IPS-NIHi11 (cell line): ENCODE data around the gene PLSCR4.
"Not testable (repeated sequence)": the region's sequence is repeated elsewhere in the genome, so short reads cannot be mapped to it uniquely, and the experiment has no call there.

Source experiments
- DNase-seq: peaks from one replicate; pipeline ENCODE4 v3.0.0; 2012; ENCODE audit warnings: mixed read lengths, low spot score

Gene PLSCR4

GRCh38 chr3:146247911-146248310 is 3.0 kb downstream of the PLSCR4 start:
- no peak for DNase-seq

- DNase-seq: no peak
Measured at GRCh38 chr3:146246526-146246925, 4.4 kb downstream of the PLSCR4 start.

DNA sequence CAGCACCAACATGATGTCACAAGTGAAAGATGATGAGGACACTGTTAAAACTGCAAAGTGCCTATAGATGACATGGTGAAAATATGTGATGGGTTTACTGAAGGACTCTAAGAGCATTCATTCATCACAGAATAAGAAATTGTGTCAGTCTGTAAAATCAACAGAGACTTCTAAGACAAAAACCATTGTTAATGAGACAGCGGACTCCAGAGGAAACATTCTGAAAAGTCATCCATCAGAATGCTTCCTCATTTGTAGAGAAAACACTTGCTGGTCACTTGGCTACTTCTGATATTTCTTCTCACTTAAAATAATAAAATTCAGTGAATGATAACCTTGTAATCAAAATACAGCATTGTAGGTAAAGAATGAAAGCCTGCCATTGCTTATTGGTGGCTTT is 7.3 kb downstream of the PLSCR4 start:
- no peak for DNase-seq

- DNase-seq: no peak
Measured at GRCh38 chr3:146241523-146242240, 9.2 kb downstream of the PLSCR4 start.

DNA sequence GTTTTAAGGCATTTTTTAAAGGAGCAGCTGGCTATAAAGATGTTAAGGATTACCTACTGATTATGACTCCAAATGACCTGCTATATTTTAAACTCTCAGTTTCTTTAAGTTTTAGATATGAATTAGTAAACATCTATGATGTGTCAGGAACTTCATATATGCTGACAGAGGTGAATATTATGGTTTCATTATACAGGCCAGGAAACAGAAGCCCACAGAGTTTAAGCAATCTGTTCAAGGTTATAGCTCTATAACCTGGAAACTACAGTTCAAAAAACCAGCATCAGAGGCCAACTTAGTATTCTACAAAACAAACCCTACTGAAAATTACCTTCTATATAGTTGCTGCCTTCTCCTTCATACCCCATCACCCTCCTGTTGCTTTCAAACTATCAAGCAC is 17.4 kb downstream of the PLSCR4 start:
- no peak for DNase-seq

DNA sequence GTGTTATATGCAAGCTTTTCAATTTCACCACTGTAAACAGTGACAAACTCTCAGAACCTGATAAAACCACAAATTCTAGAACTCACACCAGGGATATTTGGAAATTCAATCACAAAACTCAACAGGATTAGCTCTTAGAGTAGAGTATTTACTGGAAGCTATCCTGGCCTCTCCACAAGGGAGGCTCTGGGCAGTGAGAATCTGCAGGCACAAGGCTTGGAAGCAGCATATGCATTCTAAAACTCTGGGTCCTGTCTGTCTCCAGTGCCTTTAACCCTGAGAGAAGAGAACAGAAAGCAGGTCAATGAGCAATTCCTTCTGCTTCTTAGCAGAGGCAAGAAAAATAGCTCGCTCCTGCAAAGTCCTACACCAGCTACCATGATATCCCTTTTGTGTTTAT is 23.4 kb downstream of the PLSCR4 start:
- DNase-seq: no peak

GRCh38 chr3:146226881-146227280 is 24.0 kb downstream of the PLSCR4 start:
- no peak for DNase-seq

- not testable (repeated sequence) for DNase-seq
Measured at GRCh38 chr3:146225458-146225857, 25.4 kb downstream of the PLSCR4 start.

DNA sequence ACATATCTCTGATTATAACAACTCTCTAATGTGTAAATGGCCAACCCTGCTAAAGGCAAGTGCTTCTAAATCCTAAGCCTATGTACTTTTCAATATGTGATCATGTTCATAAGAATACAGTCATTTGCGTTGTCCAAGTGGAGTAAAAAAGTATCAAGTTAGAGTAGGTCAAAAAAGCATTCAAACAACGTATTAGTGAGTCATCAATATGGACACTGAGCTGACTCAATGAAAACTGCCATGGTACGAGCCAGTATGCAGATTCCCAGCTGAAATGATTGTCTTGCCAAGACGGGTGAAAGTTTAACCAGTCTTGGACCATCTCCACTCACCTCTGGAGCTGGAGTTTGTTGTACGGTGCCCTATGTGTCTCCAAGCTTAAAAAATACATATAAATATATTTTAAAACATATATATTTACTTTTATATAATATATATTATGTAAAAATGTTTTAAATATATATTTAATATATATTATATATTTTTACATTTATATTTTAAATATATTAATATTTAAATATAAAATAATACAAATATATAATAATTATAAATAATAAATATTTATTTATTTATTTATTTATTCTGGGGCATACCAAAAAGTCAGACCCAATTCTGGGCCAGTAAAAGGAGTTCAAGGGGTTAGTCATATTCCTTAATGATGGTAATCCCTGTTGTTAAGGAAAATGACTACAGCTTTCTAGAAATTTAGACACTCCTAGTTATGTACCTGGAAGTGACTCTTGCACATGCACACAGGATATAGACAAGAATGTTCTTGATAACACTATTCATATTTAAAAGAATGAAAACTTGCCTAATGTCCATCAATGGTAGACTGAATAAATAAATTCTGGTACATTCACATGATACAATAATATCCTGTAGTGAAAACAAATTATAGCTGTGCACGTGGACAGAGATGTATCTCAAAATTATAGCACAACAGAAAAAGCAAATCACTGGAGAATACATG is 27.2 kb downstream of the PLSCR4 start:
- DNase-seq: no peak

DNA sequence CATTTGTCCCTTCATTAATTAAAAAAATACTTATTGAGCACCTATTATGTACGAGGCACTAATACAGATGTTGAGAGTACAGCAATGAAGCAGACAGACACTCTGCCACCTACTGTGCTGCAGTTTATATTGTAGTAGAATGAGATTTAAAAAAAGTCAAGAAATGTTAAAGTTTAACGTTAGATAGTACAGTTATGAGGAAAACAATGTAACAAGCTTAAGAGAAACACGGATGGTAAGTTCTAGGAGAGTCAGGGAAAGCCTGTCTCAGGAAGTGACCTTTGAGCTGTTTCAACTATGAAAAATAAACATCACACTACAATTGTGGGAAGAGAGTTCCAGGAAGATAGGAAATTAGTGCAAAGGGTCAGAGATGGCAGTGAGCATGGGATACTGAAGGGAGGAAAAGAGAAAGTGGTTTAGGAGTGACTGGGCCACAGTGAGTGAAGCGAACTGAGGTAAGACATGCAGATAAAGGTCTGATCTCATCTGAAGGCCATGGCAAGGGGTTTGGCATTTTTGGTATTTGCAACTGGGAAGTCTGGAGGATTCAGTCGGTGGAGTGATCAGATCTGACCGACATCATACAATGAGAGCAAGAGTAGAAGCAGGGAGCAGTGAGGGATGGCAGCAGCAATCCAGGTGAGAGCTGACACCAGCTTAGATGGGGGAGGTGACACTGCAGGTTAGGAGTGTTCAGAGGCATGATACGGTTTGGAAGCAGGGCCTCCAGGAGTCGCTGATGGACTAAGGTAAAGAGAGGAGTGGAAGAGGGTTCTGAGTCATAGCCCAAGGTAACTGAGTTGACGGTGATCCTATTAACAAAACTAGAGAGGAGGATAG is 28.5 kb downstream of the PLSCR4 start:
- peak; percentile 6 for DNase-seq

GRCh38 chr3:146221276-146221675 is 29.6 kb downstream of the PLSCR4 start:
- DNase-seq: no peak

DNA sequence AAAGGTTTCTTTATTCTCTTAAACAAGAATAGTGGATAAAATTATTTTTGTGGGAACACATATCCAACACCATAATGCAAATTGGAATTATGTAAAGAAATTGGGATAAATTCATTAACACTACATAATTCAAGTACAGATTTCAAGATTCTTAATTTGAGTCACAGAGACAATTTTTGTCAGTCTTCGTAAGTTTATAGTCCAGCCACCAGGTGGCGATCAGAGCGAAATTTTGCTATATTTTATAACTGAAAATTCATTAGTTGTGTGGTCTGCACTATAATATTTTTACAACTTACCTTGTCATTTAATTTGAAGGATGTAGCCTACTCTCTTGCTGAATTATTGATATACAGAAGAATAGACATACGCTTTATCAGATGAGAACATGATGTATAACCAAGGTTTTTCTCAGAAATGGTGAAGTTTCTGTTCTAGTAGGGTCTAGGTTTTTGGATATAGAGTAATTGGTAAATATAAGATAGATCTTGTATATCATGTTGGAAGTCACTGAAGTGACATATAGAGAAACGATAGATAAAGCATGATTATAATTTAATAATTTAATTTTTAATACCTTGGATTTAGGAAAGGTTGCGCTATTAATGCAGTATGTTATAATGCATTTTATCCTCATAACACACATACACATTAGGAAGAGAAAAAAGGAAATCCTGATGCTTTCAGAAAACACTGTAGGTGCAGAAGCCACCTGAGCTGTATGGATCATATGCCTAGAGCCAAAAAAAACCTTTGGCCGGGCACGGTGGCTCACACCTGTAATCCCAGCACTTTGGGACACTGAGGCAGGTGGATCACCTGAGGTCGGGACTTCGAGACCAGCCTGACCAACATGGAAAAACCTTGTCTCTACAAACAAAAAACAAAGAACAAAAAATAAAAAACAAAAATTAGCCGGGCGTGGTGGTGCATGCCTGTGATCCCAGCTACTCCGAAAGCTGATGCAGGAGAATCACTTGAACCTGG is 31.7 kb downstream of the PLSCR4 start:
- peak; percentile 20 for DNase-seq

DNA sequence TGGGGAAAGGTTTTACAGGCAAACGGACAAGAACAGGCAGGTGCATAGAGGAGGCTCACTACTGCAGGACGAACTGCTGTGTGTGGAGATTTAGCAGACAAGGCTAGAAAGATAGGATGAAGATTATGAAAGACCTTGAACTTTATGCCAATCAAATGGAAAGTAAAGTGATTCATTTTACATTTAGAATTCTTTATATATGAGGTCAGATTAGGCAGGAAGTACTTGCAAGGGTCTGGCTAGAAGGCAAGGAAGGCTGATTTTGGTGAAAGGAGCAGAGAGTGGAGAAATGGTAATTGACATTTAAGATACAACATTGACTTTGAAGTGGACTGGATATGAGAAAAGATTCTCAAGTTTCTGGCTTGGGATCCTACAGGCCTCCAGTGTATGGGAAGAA is 33.6 kb downstream of the PLSCR4 start:
- DNase-seq: no peak

- no peak for DNase-seq
Measured at GRCh38 chr3:146214493-146214892, 36.4 kb downstream of the PLSCR4 start.

DNA sequence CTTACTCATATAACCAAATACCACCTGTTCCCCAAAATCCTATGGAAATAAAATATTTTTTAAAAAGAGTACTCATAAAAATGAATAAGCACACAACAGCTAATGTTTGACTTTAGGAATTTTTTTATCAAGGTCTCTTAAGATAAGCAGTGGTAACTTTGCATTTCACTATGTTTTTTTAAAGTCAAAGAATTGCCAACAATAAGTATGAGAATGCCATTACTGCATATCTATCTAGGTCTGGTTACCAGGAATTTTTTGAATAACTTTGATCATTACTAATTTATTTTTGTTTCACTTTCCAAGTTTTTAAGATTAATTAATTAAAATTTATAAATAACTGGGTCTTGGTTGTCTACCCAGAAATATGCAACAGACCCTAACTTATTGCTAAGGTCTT is 41.5 kb downstream of the PLSCR4 start:
- DNase-seq: no peak

DNA sequence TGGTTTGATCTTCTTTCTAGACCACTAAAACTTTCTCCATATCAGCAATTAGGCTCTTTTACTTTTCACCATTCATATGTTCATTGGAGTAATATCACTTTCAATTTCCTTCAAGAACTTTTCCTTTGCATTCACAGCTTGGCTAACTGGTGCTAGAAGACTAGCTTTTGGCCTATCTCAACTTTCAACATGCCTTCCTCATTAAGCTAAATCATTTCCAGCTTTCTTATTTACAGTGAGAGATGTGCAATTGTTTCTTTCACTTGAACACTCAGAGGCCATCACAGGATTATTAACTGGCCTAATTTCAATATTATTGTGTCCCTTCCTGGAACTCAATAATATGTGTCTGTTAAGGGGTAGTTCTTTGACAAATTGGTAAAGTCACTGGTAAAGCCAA is 47.1 kb downstream of the PLSCR4 start:
- no peak for DNase-seq

- DNase-seq: no peak
Measured at GRCh38 chr3:146200461-146201220, 50.3 kb downstream of the PLSCR4 start.

- no peak for DNase-seq
Measured at GRCh38 chr3:146199762-146200161, 51.1 kb downstream of the PLSCR4 start.

- no peak for DNase-seq
Measured at GRCh38 chr3:146196789-146197188, 54.1 kb downstream of the PLSCR4 start.

DNA sequence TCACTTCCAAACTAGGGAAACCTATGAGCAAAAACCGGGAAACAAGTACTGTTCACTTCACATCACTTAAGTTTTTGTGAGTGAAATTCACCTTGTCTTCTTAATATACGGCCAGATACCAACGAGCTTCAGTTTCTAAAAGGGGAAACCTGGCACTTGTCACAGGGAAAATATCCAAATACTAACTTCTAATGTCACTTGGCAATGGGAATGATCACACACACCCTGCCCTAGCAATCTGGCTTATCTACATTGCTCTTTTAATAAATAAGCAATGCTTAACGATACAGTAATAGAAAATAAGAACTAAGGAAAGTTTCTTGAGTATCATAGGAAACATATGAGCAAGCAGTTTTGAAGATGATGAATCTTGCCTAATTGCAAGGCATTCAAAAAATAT is 55.3 kb downstream of the PLSCR4 start:
- DNase-seq: no peak
